A549 (cell line): ENCODE results near the gene CCR5AS.

Source experiments
- EP300 ChIP-seq, 2 experiments: fragments of >200 bp; sonication (Bioruptor Twin); formaldehyde crosslinking; IDR thresholded peaks; 2 replicates in 1 of 2; 3 replicates in 1 of 2; pipeline ENCODE4 v1.6.1; 2016 to 2017
- RCOR1 ChIP-seq: fragments of 150-350 bp; IDR thresholded peaks from 2 replicates; pipeline ENCODE4 v1.6.1; 2014; ENCODE audit warnings: antibody characterized with exemption, low read length, low read depth
- REST ChIP-seq: fragments of 200-600 bp; sonication (generic); IDR thresholded peaks from 2 replicates; pipeline ENCODE4 v1.6.1; 2016; ENCODE audit warnings: antibody characterized with exemption, mild to moderate bottlenecking, moderate library complexity
- SMC3 ChIP-seq: fragments of >200 bp; sonication (Bioruptor Twin); formaldehyde crosslinking; IDR thresholded peaks from 3 replicates; pipeline ENCODE4 v1.6.1; 2018; ENCODE audit warnings: inconsistent platforms
- SREBF2 ChIP-seq: fragments of 450-650 bp; IDR thresholded peaks from 2 replicates; pipeline ENCODE4 v1.6.1; 2014; ENCODE audit warnings: mild to moderate bottlenecking, moderate library complexity
- TF ChIP-seq, protein P1 (sequence below): fragments of >200 bp; sonication (Bioruptor Twin); formaldehyde crosslinking; IDR thresholded peaks from 3 replicates; pipeline ENCODE4 v1.5.1; 2016

DNA sequence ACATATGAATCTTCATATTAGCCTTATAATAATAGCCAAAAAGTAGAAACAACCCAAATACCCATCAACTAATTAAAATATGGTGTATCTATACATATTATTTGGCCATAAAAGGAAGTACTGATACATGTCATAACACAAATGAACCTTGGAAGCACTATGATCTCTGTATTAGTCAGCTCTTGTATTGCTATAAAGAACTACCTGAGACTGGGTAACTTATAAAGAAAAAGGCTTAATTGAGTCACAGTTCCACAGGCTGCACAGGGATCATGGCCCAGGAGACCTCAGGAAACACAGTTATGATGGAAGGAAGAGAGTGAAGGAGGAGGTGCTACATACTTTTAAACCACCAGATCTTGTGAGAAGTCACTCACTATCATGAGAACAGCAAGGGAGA, 69.0 kb downstream of the CCR5AS start:
- no peak for TF ChIP-seq SREBF2
- TF ChIP-seq, protein P1, sequence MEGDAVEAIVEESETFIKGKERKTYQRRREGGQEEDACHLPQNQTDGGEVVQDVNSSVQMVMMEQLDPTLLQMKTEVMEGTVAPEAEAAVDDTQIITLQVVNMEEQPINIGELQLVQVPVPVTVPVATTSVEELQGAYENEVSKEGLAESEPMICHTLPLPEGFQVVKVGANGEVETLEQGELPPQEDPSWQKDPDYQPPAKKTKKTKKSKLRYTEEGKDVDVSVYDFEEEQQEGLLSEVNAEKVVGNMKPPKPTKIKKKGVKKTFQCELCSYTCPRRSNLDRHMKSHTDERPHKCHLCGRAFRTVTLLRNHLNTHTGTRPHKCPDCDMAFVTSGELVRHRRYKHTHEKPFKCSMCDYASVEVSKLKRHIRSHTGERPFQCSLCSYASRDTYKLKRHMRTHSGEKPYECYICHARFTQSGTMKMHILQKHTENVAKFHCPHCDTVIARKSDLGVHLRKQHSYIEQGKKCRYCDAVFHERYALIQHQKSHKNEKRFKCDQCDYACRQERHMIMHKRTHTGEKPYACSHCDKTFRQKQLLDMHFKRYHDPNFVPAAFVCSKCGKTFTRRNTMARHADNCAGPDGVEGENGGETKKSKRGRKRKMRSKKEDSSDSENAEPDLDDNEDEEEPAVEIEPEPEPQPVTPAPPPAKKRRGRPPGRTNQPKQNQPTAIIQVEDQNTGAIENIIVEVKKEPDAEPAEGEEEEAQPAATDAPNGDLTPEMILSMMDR, result no peak
- no peak for TF ChIP-seq RCOR1
- TF ChIP-seq SMC3, result no peak
- TF ChIP-seq REST, result no peak
- TF ChIP-seq EP300 (IDR thresholded peaks at IDR 0.05), result no peak
